NCI-H2196 treated with DMSO at 0.1 percent for 48 hours (cell line): ENCODE data around the gene ERGIC2.
"Not testable (repeated sequence)": the region's sequence is repeated elsewhere in the genome, so short reads cannot be mapped to it uniquely, and the experiment has no call there.

Experiments
- DNase-seq: peaks from one replicate; lab custom pipeline; 2025; ENCODE audit not compliant: unreplicated experiment; lab: John Stamatoyannopoulos, UW

Gene ERGIC2, protein sequence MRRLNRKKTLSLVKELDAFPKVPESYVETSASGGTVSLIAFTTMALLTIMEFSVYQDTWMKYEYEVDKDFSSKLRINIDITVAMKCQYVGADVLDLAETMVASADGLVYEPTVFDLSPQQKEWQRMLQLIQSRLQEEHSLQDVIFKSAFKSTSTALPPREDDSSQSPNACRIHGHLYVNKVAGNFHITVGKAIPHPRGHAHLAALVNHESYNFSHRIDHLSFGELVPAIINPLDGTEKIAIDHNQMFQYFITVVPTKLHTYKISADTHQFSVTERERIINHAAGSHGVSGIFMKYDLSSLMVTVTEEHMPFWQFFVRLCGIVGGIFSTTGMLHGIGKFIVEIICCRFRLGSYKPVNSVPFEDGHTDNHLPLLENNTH

DNA sequence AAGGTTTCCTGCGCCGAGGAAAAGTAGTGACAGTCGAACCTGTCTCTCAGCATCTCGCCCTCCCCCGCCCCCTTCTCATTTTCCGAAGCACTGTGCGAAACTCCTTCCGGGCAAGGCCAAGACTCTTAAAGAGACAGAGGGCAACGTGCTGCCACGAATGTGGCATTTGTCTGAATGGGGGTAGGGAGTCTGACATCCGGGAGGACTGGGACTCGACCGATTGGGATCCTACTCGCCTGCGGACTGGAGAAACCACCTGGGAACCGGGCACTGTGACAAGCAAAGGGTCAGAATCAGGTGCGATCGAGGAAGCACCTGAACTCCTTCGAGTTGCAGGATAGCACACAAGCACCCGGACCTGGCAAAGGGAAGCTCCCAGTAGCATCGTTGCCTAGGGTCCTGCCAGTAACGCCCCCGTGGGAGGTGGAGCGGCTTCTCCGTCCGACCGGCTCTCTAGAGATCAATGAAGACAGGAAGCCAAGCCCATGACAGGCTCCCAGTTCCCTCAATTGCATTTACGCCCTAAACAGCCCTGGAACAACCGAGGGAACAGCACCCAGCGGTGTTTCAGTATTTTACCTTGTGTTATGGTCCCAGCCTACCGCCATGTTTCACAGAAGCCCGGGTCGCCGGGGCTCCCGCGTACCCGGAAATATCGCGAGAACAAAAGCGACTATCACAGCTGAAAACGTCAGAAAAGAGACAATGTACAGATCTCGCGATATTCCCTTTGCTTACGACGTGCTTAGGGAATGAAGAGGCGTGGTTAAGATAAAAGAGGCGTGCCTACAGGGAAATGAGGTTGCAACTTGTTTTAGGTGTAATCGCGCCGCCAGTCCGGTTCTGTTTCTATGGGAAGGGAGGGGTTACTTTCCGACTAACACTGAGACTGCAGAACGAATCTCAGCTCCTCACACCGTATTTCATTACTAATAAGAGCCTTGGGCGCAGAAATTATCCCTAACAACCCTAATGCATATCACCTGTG is at the start of gene ERGIC2:
Gene ERGIC2, minus strand, starts transcription at position 637 of the 988 bp plus-strand sequence. CDS start 9,539 bp downstream, outside the sequence.
- DNase-seq, result peak; percentile 100

DNA sequence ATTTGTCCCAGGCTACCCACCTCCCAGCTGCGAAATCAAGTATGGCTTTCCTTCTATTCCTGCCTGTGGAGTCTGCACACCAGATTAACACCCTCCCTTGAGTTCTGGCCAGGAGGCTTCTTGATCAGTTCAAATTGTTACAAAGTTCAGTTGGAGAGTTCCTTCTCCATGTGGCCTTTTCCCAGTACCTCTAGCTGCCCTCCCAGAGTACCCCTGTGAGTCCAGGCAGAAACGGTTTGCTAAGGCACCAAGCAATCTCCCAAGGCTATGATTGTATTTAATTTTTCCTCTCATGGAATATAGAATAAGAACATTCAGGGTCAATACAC is 49.7 kb upstream of the ERGIC2 start:
- no peak for DNase-seq

DNA sequence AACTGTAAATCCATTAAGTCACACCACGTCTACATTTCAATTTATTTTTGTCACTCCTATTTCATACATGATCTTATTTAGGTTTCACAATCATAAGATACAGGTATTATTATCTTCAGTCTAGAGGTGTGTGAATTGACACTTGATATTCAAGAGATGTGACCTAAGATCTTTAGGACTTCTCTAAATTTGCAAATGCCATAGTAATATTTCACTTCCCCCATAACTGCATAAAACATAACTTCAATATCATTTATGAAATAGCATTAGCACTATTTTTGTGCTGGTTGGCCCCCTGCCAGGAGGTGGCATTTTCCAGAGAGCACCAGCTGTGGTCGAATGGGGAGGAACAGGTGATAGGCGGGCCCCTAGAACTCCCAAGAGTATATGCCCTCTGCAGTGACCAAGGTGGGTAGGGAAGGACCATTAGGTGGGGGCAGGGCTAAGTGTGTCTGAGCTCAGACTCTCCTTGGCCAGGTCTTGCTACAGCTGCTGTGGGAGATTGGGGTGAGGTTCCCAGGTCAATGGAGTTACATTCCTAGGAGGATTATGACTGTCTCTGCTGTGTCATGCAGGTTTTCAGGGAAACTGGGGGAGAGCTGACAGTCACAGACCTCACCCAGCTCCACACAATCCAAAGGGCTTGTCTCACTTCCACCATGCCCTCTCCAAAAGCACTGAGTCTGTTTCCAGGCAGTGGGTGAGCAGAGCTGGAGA is 49.2 kb upstream of the ERGIC2 start:
- no peak for DNase-seq

DNA sequence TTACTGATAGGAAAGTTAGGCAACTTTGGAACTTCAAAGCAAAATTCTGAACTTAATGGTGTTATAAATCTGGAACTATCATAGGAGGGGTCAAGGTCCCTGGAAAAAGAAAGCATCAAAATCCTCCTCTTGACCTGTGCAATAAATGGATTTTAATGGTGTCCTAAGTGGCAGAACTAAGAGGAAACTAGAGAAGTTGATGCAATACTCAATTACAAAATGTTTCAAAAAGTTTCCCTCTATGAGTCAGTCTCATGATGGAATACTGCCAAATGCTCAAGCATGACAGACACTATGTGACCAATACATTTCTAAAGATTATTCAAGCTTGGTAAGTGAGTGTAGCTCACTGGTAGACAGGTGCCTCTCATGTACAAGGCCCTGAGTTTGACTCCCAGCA is 47.7 kb upstream of the ERGIC2 start:
- DNase-seq, result no peak

DNA sequence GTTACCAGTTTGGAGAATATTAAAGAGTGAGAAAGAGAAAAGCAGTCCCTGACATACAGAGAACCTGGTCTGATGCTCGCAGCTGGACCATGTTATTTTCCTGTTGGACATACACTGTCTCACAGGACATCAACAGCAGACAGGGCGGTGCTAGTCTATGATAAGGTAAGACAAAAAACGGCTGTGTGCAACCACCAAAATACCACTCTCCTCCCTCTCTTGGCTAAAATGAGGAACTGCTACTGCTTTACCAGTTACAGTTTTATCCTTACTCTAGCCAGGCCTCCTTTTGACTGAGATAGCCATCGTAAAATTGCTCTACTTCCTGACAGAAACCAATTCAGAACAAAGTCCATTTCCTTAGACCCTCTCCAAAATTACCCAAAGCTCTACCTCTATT is 47.0 kb upstream of the ERGIC2 start:
- no peak for DNase-seq

DNA sequence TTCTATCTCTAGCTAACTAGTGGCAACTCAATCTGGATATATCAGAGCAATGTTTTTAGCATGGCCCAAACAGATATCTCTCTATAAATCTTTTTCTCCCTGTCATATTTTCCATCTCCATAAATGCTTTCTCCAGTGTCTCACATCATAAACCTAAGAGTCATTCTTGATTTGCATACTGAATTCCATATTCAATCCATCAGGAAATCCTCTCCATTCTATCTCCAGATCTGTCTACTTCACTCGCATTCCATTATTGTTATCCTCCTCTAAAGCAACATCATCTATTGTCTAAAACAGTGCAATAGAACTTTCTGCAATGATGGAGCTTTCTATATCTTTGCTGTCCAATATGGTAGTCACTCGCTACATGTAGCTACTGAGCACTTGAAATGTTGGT is 45.5 kb upstream of the ERGIC2 start:
- DNase-seq, result no peak

DNA sequence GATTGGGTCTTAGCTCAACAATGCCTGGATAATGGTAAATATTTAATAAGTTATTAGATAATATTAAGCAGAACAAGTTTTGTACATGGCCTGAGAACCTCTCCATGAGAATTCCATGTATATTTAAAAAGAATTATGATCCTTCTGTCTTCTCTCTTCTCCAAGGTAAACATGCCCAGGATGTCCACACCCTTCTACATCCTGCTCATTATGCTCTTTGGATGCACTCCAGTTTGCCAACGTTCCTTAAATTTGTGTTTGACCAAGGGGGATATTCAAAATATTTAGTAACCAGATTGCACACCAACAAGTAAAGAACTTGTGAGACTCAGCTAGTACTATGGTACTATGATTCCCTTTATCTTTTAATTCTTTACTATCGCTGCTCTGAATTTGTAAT is 44.8 kb upstream of the ERGIC2 start:
- DNase-seq, result no peak

DNA sequence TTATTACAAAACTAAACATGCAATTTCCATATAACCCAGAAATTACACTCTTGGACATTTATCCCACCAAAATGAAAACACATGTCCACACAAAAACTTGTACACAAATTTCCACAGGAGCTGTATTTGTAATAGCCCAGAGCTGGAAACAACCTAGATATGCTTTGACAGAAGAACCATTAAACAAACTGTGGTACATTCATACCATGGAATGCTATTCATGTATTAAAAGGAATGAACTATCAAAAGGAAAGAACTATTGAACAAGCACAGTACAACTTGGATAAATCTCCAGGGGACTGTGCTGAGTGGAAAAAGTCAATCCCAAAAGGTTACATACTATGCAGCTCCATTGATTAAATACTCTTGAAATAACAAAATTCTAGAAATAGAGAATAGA is 35.8 kb upstream of the ERGIC2 start:
- no peak for DNase-seq

DNA sequence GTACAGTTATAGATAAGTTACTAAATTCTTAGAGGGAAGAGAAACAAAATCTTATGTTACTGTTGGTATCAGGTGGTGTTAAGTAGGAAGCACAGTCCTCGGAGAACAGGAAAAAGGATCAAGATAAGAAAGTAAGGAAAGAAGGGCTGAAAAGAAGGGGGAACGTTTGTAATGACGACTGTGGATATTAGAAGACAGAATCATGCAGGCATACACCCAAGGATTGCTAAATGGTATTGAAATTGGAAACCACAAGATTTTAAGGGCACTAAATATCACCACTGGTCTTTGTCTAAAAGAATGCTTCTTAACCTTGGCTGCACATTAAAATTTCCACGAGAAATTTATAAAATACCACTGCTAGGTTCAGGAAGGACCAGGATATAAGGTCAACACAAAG is 34.1 kb upstream of the ERGIC2 start:
- DNase-seq, result no peak

DNA sequence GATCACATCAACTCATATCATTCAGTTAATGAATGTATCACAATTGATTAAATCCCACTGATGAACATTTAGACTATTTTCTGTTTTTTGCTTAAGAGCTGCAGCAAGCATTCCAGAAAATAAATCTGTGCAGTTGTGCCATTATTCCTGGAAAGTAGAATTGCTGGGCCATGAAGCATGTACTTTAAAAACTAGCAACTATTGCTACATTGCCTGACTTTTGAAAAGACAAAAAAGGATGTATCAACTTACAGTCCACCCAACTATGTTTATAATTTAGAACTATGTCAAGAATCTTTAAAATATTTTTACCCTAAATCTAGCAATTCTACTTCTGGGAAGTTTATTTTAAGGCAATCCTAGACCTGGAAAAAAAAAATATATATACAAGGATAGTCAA is 33.4 kb upstream of the ERGIC2 start:
- no peak for DNase-seq

DNA sequence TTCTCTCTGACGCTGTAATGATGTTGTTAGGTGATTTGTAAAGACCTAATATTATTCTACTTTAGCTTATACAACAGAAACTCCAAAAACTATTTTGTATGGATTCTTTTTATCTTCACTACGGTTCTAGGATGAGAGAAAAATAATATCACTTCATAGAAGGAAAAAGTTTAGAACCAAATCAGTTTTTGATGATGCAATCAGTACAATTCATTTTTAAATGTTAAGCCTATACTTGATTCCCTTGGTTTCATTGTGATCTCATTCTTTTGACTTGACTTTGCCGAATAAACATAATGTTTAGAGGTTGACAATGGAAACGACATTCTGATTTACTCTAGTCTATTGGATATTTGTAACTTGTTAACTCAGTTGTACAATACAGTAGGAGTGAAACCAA is 24.6 kb upstream of the ERGIC2 start:
- DNase-seq, result no peak

DNA sequence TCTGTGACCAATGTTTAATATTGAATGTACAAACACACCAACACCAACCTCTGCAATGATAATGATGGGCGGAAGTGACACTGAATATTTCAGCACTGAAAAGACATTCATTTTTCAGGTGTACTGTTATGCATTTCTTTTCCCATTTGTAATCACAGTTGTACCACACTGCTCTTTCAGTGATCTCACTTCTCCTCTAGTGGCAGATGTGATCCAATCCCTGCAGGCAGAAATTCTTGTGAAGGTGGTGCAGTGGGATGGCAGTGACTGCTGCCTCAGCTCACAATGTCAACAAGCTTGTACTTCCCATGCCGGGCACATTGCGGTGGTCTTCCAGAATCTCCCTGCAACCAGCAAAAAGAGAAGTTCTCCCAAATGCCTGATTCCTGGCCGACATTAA is 23.0 kb upstream of the ERGIC2 start:
- DNase-seq, result no peak

DNA sequence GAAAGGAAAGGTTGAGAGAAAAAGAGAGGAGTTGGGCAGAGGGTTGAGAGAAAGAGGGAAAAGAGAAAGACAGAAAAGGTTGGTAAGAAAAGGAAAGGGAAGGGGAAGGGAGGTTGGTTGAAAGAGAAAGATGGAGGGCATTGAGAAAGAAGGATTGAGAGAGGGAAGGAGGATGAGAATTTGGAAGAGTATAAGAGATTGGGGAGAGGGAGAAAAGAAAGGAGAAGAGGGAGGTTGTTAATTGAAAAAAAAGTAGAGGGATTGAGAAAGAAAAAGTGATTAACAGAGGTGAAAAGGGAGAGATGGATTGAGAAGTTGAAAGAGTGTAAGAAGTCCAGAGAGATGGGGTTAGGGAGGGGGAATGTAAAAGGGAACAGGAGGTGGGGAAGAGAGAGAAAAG is 21.5 kb upstream of the ERGIC2 start:
- no peak for DNase-seq

DNA sequence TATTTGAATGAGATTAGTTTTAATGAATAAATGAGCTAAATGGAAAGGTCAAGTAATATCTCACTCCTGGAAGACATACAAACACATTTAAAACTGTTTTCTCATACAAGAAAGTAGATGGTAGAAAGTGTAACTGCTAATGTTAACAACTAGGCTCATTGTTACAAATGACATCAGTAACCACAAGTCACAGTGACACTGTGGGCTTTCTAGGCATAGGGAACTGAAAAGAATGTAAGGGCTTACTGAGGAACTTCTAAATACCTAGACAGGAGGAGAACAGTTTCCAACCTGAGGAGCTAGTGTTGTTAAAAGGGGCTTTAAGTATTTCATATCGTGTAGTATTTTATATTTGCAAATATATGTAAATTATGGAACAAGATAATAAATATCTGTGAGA is 17.5 kb upstream of the ERGIC2 start:
- no peak for DNase-seq

DNA sequence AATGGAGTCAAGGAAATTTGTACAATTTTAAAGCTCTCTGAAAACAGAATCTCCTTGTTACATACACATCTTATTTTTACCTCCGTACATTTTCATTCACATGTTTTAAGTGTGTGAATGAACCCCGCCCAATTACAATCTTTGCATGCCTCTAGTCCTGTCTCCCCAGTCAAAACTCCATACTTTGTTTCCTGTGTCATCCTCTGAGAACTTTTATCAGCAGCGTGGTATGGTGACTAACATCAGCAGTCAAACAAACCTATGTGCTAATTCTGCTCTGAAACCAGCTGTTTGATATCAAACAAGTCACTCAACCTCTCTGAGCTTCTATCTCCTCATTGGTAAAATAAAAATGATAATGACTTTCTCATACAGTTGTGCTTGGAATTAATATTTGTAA is 15.8 kb upstream of the ERGIC2 start:
- no peak for DNase-seq

DNA sequence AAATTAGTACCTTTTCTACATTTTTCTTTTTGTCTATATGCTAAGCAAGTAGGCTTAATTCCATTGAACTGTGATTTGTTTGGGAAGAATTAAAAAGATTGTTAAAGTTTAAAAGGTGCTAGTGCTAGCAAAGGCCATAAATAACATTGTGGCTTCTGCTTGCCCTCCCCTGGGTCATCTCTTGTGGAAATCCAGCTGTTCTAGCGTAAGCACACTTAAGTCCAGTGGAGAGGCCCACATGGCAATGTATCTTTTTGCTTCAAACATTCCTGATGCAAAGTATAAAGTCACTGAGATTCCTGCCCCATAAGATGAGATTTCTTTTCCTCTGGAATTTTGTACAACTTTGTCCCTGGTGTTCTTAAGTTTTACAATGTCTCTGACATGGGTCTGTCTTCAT is 14.4 kb upstream of the ERGIC2 start:
- DNase-seq, result no peak

DNA sequence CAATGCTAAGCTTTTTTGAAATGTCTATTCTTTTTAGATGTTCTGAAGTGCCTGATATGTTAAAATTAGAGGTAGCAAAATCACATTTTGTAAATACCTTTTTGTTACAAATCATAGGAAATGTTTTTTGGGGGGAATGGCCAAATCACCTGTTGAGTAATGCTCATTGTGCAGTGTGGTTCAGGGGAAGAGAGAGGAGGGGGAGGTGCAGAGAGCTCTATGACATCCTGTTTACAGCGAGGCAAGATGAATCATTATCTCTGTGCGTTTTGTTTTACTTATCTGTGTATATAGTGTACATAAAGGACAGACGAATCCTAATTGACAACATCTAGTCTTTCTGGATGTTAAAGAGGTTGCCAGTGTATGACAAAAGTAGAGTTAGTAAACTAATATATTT is 9.4 kb upstream of the ERGIC2 start:
- DNase-seq, result not testable (repeated sequence)

DNA sequence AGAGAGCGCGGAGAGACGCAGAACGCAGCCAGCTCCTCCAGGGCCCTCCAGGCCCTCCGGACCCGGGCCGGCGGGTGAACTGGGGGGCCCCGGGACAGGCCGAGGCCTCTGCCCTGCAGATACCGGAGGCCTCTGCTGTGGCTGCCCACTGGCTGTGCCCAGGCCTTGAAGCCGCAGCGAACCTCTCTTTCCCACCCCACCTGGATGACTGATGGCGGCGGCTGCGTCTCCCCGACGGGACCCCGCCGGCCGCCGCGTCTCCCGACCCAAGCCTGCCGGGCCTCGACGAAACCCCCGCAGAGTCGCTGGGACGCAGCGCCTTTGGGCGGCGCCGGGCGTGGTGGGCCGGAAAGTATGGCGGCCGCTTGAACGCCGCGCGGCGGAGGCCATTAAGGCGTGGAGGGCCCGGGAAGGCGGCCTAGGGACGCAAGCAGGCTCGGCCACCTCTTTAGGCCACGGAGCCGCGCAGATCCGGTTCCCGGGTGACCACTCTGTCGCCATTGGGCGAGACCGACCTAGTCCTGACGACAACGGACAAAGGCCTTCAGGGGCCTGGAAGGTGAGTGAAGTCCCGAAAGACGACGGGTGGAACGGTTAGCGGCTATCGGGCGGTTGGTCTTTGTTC is 8.4 kb upstream of the ERGIC2 start:
- no peak for DNase-seq

DNA sequence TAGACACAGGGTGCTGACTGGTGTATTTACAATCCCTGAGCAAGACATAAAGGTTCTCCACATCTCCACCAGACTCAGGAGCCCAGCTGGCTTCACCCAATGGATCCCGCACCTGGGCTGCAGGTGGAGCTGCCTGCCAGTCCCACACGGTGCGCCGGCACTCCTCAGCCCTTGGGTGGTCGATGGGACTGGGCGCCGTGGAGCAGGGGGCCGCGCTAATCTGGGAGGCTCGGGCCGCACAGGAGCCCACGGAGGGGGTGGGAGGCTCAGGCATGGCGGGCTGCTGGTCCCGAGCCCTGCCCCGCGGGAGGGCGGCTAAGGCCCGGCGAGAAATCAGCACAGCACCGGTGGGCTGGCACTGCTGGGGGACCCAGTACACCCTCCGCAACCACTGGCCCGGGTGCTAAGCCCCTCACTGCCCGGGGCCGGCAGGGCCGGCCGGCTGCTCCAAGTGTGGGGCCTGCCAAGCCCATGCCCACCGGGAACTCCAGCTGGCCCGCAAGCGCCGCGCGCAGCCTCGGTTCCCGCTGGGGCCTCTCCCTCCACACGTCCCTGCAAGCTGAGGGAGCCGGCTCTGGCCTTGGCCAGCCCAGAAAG is 5.2 kb upstream of the ERGIC2 start:
- DNase-seq, result not testable (repeated sequence)

DNA sequence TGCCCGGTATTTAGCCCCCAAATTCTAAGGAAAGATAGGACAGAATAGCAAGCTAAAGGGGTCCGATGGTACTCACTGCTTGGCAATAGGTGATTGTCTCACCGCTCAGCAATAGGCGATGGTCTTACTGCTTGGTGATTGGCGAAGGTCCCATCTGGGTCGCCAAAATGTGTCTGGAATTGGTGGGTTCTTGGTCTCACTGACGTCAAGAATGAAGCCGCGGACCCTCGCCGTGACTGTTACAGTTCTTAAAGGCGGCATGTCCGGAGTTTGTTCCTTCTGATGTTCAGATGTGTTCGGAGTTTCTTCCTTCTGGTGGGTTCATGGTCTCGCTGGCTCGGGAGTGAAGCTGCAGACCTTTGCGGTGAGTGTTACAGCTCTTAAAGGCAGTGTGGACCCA is 4.2 kb upstream of the ERGIC2 start:
- DNase-seq, result not testable (repeated sequence)

DNA sequence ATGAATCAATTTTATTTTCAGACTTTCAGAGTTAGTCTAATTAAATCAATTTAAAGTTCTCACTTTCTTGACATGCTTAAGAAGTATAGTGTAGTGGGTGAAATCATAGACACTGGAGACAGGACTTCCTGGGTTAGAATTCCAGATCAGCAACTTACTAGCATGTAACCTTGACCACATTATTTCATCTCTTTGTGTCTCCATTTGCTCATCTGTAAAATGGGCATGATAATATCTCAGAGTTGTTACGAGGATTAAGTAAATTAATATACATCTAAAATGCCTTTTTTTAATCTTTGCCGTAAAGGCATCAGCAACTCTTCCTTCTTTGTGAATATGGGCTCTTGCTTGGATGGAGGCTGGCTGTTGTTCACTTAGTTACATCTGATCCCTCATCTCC is 1.3 kb upstream of the ERGIC2 start:
- no peak for DNase-seq
